ENCODE measurements around the gene SPEG.

DNA sequence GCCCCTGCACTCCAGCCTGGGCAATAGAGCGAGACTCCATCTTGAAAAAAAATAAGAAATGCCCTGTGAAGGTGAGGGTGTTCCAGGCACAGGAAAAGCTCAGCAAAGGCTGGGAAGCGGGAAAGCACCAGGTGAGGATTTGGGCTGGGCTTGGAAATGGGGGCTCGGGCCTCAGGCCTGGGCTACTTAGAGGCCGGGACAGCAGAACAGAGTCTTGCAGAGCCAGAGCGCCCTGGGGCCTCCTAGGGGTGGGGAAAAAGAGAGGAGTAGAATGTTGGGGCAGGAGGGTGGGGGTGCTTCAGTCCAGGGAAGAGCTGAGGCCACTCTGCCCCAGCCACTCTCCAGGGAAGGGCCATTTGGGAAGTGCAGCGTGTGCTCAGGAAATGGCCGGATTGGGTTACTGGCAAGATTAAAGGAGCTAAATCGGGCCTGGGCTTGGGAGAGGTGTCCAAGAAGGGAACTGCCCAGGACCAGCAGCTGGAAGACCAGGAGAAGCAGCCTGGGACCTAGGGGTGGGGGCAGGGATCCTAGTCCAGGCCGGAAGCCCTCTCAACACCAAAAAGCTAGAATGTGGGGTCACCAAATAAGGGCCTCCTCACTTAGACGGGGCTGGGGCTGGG lies 30.2 kb upstream of the SPEG start:
- TF ChIP-seq, protein P1, sequence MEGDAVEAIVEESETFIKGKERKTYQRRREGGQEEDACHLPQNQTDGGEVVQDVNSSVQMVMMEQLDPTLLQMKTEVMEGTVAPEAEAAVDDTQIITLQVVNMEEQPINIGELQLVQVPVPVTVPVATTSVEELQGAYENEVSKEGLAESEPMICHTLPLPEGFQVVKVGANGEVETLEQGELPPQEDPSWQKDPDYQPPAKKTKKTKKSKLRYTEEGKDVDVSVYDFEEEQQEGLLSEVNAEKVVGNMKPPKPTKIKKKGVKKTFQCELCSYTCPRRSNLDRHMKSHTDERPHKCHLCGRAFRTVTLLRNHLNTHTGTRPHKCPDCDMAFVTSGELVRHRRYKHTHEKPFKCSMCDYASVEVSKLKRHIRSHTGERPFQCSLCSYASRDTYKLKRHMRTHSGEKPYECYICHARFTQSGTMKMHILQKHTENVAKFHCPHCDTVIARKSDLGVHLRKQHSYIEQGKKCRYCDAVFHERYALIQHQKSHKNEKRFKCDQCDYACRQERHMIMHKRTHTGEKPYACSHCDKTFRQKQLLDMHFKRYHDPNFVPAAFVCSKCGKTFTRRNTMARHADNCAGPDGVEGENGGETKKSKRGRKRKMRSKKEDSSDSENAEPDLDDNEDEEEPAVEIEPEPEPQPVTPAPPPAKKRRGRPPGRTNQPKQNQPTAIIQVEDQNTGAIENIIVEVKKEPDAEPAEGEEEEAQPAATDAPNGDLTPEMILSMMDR (conservative IDR thresholded peaks at IDR 0.05; ENCODE audit: low read length) = no peak
- TF ChIP-seq EZH2phosphoT487 (IDR thresholded peaks at IDR 0.05; ENCODE audit: borderline replicate concordance, low read depth, low read length) = no peak
